GM18526 (cell line): ENCODE data around the gene ATRAID.

Experiments
- POLR2A ChIP-seq: IDR thresholded peaks from 3 replicates; pipeline ENCODE4 v1.6.1; 2011; ENCODE audit not compliant: insufficient read length; ENCODE audit errors: extremely low read depth

Gene ATRAID

GRCh38 chr2:27231921-27232320, 20.1 kb downstream of the ATRAID start:
- TF ChIP-seq POLR2A = no peak

- no peak for TF ChIP-seq POLR2A
Observed at GRCh38 chr2:27233341-27233740, 21.5 kb downstream of the ATRAID start.

GRCh38 chr2:27236136-27236535, 24.3 kb downstream of the ATRAID start:
- no peak for TF ChIP-seq POLR2A

- no peak for TF ChIP-seq POLR2A
Observed at GRCh38 chr2:27236626-27237025, 24.8 kb downstream of the ATRAID start.

GRCh38 chr2:27237341-27237945, 25.6 kb downstream of the ATRAID start:
- no peak for TF ChIP-seq POLR2A

- TF ChIP-seq POLR2A = no peak
Observed at GRCh38 chr2:27238976-27239375, 27.1 kb downstream of the ATRAID start.

- TF ChIP-seq POLR2A = no peak
Observed at GRCh38 chr2:27240406-27240805, 28.6 kb downstream of the ATRAID start.

GRCh38 chr2:27241761-27242613, 30.1 kb downstream of the ATRAID start:
- TF ChIP-seq POLR2A = no peak

GRCh38 chr2:27242614-27242951, 30.7 kb downstream of the ATRAID start:
- TF ChIP-seq POLR2A = no peak

- TF ChIP-seq POLR2A = no peak
Observed at GRCh38 chr2:27243391-27244130, 31.7 kb downstream of the ATRAID start.

- no peak for TF ChIP-seq POLR2A
Observed at GRCh38 chr2:27245116-27245515, 33.3 kb downstream of the ATRAID start.

GRCh38 chr2:27245626-27246025, 33.8 kb downstream of the ATRAID start:
- no peak for TF ChIP-seq POLR2A

- no peak for TF ChIP-seq POLR2A
Observed at GRCh38 chr2:27247893-27248292, 36.1 kb downstream of the ATRAID start.

GRCh38 chr2:27249159-27249890, 37.5 kb downstream of the ATRAID start:
- no peak for TF ChIP-seq POLR2A

GRCh38 chr2:27249891-27250651, 38.2 kb downstream of the ATRAID start:
- TF ChIP-seq POLR2A = no peak
